ENCODE results near the gene RUNX3.

DNA sequence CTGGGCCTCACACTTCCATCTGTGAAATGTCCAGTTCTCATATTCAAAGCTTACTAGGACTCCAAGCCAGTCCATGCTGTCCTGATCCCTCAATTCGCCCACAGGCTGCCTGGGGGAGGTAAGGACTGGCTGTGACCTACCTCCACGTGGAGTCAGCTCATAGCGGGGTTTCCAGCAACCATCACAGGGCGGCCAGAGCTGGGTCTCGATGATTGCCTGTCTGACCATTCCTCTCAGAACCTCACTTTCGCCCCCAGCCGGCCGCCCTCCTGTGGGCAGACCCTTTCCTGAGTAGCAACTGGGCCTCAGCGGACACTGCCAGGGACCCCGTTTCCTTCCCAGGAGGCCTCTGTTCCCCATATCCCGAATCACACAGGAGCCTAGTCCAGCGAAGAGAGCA, 3.4 kb upstream of the RUNX3 start:
- TF ChIP-seq, protein P1, sequence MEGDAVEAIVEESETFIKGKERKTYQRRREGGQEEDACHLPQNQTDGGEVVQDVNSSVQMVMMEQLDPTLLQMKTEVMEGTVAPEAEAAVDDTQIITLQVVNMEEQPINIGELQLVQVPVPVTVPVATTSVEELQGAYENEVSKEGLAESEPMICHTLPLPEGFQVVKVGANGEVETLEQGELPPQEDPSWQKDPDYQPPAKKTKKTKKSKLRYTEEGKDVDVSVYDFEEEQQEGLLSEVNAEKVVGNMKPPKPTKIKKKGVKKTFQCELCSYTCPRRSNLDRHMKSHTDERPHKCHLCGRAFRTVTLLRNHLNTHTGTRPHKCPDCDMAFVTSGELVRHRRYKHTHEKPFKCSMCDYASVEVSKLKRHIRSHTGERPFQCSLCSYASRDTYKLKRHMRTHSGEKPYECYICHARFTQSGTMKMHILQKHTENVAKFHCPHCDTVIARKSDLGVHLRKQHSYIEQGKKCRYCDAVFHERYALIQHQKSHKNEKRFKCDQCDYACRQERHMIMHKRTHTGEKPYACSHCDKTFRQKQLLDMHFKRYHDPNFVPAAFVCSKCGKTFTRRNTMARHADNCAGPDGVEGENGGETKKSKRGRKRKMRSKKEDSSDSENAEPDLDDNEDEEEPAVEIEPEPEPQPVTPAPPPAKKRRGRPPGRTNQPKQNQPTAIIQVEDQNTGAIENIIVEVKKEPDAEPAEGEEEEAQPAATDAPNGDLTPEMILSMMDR (conservative IDR thresholded peaks at IDR 0.05; ENCODE audit: low read depth, low read length): no peak
- TF ChIP-seq EZH2phosphoT487 (IDR thresholded peaks at IDR 0.05; ENCODE audit: borderline replicate concordance, low read length): no peak
- TF ChIP-seq EZH2 (IDR thresholded peaks at IDR 0.05; ENCODE audit: low read length, unreplicated experiment): no peak
